DND-41 (cell line): ENCODE data around the gene TMCC1.

ENCODE experiments used
- ATAC-seq: fragments of 200-7000 bp; cut with Tn5 transposase; 3 replicates; pipeline ENCODE4 v1.9.1; 2021; ENCODE audit warnings: low read depth; ENCODE audit not compliant: insufficient read depth
- DNase-seq: peaks from one replicate; pipeline ENCODE4 v3.0.0-alpha.2; 2020
- H2AFZ ChIP-seq: 2 replicates; pipeline ENCODE4 v1.6.0; 2012; ENCODE audit warnings: low read depth, low read length
- H3K27ac ChIP-seq: 2 replicates; pipeline ENCODE4 v1.5.1; 2012; ENCODE audit warnings: low read length, inconsistent platforms
- H3K27me3 ChIP-seq: fragments of 200-600 bp; sonication (generic); 2 replicates; pipeline ENCODE4 v1.6.0; 2012; ENCODE audit warnings: low read length, mild to moderate bottlenecking, inconsistent platforms; ENCODE audit not compliant: insufficient read depth, poor library complexity
- H3K36me3 ChIP-seq: 2 replicates; pipeline ENCODE4 v1.5.1; 2012; ENCODE audit warnings: low read length, inconsistent platforms; ENCODE audit not compliant: insufficient read depth
- H3K4me1 ChIP-seq: 2 replicates; pipeline ENCODE4 v1.5.1; 2012; ENCODE audit warnings: mild to moderate bottlenecking, low read length; ENCODE audit not compliant: insufficient read depth
- H3K4me2 ChIP-seq: 2 replicates; pipeline ENCODE4 v1.6.0; 2012; ENCODE audit warnings: mild to moderate bottlenecking, moderate library complexity, low read length, inconsistent platforms; ENCODE audit not compliant: insufficient read depth
- H3K4me3 ChIP-seq, 2 experiments: fragments of 200-600 bp in 1 of 2; shearing (Covaris generic) in 1 of 2; 2 replicates each; pipeline ENCODE4 v1.5.1; 2012 to 2016; ENCODE audit warnings: inconsistent platforms in 2 of 2, low read length in 2 of 2, mild to moderate bottlenecking in 2 of 2, low read depth in 1 of 2, moderate library complexity in 1 of 2
- H3K79me2 ChIP-seq: 2 replicates; pipeline ENCODE4 v1.6.0; 2012; ENCODE audit warnings: low read length, inconsistent platforms; ENCODE audit not compliant: insufficient read depth
- H3K9ac ChIP-seq: 2 replicates; pipeline ENCODE4 v1.6.0; 2012; ENCODE audit warnings: low read depth, mild to moderate bottlenecking, inconsistent platforms, low read length, moderate library complexity
- H3K9me3 ChIP-seq: 2 replicates; pipeline ENCODE4 v1.5.1; 2012; ENCODE audit warnings: low read length, moderate library complexity, mild to moderate bottlenecking, inconsistent platforms; ENCODE audit not compliant: insufficient read depth, severe bottlenecking
- H4K20me1 ChIP-seq: 2 replicates; pipeline ENCODE4 v1.6.0; 2012; ENCODE audit warnings: low read length; ENCODE audit not compliant: insufficient read depth
- EZH2 ChIP-seq: IDR thresholded peaks from 3 replicates; pipeline ENCODE4 v1.6.1; 2012; ENCODE audit warnings: borderline replicate concordance, low read depth, mild to moderate bottlenecking, moderate library complexity, low read length, inconsistent platforms; ENCODE audit not compliant: severe bottlenecking
- TF ChIP-seq, protein P1 (sequence below): IDR thresholded peaks from 2 replicates; pipeline ENCODE4 v1.5.1; 2012; ENCODE audit warnings: borderline replicate concordance, low read length, moderate library complexity, mild to moderate bottlenecking; ENCODE audit not compliant: poor library complexity, severe bottlenecking; ENCODE audit errors: extremely low read depth

Gene TMCC1

DNA sequence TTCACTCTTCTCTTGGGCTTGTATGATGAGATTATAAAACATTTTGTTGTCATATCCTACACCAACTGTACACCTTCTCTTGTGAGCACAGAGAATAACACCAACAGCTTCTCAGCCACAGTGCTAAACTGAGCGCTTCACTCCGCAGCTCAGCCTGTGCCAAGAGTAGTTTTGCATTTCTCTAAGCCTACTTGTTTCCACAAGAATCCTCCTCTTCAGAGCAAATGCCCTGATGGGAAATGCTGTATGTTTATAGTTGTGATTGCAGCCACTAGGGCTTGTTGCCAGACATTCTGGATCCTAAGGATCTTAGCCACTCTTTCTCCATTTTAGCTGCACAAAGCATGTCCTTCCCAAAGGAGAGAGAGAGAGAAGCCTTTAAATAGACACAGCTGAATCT is 148.3 kb downstream of the TMCC1 start:
- Histone ChIP-seq H3K36me3 (no peaks in the 10 kb centered on the region), H3K4me2 (no peak overlapping the region), H3K9me3 (no peaks in the 10 kb centered on the region), H3K9ac (no peak overlapping the region), H3K4me3 (no peak overlapping the region), H3K27ac (no peak overlapping the region), H3K4me1 (no peaks in the 10 kb centered on the region), H3K79me2 (peaks cover 2% of the 10 kb centered on the region; the same call in 1 of the 2 replicates), H4K20me1 (peaks cover 3% of the 10 kb centered on the region; the same call in 1 of the 2 replicates), H3K27me3 (no peaks in the 10 kb centered on the region), H2AFZ (no peak overlapping the region)
- TF ChIP-seq EZH2: no peak
- TF ChIP-seq, protein P1, sequence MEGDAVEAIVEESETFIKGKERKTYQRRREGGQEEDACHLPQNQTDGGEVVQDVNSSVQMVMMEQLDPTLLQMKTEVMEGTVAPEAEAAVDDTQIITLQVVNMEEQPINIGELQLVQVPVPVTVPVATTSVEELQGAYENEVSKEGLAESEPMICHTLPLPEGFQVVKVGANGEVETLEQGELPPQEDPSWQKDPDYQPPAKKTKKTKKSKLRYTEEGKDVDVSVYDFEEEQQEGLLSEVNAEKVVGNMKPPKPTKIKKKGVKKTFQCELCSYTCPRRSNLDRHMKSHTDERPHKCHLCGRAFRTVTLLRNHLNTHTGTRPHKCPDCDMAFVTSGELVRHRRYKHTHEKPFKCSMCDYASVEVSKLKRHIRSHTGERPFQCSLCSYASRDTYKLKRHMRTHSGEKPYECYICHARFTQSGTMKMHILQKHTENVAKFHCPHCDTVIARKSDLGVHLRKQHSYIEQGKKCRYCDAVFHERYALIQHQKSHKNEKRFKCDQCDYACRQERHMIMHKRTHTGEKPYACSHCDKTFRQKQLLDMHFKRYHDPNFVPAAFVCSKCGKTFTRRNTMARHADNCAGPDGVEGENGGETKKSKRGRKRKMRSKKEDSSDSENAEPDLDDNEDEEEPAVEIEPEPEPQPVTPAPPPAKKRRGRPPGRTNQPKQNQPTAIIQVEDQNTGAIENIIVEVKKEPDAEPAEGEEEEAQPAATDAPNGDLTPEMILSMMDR: no peak
- DNase-seq: no peak
- ATAC-seq: no peak

DNA sequence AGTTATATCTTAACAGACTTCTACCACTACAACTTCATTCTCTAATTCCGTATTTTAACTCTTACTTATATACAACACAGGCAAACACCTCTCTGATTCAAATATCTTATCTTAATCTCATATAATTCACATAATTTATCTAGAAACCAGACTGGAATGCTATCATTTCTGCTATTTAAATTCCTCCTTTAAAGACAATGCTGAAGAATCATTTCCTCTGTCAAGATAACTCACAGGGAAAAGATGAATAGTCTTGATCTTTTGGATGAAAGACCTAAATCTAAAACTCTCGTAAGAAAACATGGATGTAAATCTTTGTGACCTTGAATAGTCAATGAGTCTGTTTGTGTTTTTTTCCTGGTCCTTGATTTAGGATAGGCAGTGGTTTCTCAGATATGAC is 151.7 kb downstream of the TMCC1 start:
- no peak for ATAC-seq
- no peak overlapping the region for H2AFZ ChIP-seq
- no peak overlapping the region for H3K4me3 ChIP-seq
- no peak overlapping the region for H3K4me2 ChIP-seq
- H3K27me3 ChIP-seq: no peaks in the 10 kb centered on the region
- no peak overlapping the region for H3K27ac ChIP-seq
- H3K9me3 ChIP-seq: no peaks in the 10 kb centered on the region
- no peak for TF ChIP-seq EZH2
- TF ChIP-seq, protein P1: no peak
- no peaks in the 10 kb centered on the region for H3K36me3 ChIP-seq
- H4K20me1 ChIP-seq: no peaks in the 10 kb centered on the region; the same call in 1 of the 2 replicates
- no peak for DNase-seq
- H3K9ac ChIP-seq: no peak overlapping the region
- peaks cover 2% of the 10 kb centered on the region; the same call in 1 of the 2 replicates for H3K79me2 ChIP-seq
- no peaks in the 10 kb centered on the region for H3K4me1 ChIP-seq

DNA sequence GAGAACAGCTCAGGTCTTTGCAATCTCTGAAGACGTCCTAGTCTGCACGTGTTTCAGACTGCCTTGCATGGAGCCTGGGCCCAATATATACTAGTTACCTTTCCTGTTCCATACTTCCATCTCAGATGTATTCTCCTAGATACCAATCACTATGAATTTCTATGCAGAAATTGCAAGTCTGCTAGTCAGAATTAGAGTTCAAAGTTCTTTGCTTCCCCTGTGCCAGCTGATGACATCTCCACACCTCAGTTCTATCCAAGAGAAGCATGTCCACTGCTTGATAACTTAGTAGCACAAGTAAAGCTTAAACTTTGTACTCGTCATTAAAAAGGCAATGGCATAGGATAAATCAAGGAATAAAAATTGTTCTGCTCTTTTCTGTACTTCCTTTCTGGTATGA is 153.4 kb downstream of the TMCC1 start:
- Histone ChIP-seq H3K9me3 (no peaks in the 10 kb centered on the region), H2AFZ (no peak overlapping the region), H3K27me3 (no peaks in the 10 kb centered on the region), H3K9ac (no peak overlapping the region), H3K4me1 (no peaks in the 10 kb centered on the region), H4K20me1 (no peaks in the 10 kb centered on the region; the same call in 1 of the 2 replicates), H3K36me3 (no peaks in the 10 kb centered on the region), H3K27ac (no peak overlapping the region), H3K4me2 (no peak overlapping the region), H3K79me2 (no peaks in the 10 kb centered on the region; the same call in 1 of the 2 replicates), H3K4me3 (no peak overlapping the region)
- ATAC-seq (no peak), DNase-seq (no peak)
- TF ChIP-seq, protein P1: no peak
- TF ChIP-seq EZH2: no peak

DNA sequence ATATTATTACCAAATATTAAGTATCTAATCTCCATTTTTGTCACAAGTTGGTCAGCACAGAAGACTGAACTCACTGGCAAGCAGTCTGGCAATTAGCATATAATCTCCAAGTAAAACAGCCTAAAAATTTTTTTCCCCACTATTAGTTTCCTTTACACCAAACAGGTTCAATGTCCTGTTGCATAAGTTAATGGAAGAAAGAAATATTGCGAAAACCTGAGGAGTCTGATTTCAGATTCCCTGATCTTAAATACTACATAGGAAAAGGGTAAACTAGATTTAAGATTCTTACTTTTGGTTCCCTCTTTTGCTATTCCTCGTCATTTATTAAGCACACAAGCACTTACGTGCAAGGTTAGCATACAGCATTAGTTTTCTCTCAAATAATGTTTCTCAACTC is 153.9 kb downstream of the TMCC1 start:
- Histone ChIP-seq H3K4me1 (no peaks in the 10 kb centered on the region), H2AFZ (no peak overlapping the region), H4K20me1 (no peaks in the 10 kb centered on the region; the same call in 1 of the 2 replicates), H3K9me3 (no peaks in the 10 kb centered on the region), H3K4me2 (no peak overlapping the region), H3K27ac (no peak overlapping the region), H3K9ac (no peak overlapping the region), H3K79me2 (no peaks in the 10 kb centered on the region; the same call in 1 of the 2 replicates), H3K4me3 (no peak overlapping the region), H3K36me3 (no peaks in the 10 kb centered on the region), H3K27me3 (no peaks in the 10 kb centered on the region)
- no peak for ATAC-seq
- DNase-seq: no peak
- TF ChIP-seq, protein P1: no peak
- no peak for TF ChIP-seq EZH2
